GM19324 (cell line): ENCODE measurements around the gene REG3G.
A peak's percentile ranks its signal among the peaks of the same experiment; 100 is the strongest.

Experiments
- ATAC-seq: cut with Tn5 transposase; IDR thresholded peaks from one replicate; pipeline ENCODE4 v1.9.1; 2021; ENCODE audit warnings: mild to moderate bottlenecking, moderate library complexity; ENCODE audit not compliant: unreplicated experiment, low FRiP score

Gene REG3G

DNA sequence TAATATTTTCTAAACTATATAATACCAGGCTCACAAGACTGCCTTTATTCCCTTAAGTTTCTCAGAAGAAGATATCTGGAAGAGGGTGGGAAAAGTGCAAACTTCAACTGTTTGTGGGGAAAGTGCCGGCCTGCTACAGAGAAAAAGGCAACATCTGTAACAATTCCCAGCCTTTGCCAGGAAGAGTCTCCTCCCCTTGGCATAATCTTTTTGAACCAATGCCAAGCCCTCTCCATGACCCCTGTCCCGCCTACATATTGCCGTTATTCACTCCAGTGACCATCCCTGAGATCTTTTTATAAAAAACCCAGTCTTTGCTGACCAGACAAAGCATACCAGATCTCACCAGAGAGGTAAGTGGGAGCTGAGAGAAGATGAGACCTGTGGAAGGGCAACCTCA lies at the start of gene REG3G:
TSS of gene REG3G (plus strand) at position 282 of the 400 bp plus-strand sequence. CDS start 392 bp downstream, outside the sequence.
- ATAC-seq, result no peak

DNA sequence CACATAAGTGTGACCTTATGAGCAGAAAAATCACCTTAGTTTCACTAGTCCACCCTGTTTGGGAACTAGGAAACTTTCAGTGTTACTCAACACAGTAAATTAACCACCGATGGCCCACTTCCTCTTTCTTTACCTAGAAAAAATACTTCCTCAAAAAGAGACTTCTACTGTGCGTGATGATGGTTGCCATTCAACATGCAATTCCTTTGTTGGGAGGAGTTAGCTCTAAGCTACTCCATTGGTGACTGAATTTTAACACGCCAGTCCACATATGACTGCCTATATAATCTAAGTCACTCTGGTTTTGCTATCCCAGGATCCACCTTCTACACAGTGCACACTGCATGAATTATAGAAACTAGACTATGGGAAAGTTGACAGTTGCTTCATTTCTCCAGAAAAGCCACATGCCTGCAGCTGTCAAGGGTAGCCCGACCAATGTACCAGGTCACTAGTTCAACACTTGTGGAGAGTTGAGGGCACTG lies 47.8 kb upstream of the REG3G start:
- ATAC-seq, result peak; percentile 91

- ATAC-seq, result no peak
Observed at GRCh38 chr2:78978340-78978739, 47.2 kb upstream of the REG3G start.

GRCh38 chr2:78979380-78980151 lies 45.9 kb upstream of the REG3G start:
- no peak for ATAC-seq

DNA sequence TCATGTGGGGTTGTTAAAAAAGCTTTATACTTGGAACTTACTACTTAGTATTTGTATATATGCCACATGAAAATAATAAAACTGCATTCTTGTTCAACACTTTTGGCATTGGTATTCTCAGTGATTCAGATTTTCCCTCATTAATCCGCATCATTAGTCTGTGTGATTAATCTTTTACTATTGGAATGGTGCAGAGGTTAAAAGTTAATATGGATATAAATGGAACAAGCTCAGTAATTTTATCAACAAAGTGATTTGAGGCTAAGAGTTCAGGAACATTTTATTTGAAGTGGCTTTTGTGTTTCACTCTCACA lies 45.4 kb upstream of the REG3G start:
- ATAC-seq, result no peak

DNA sequence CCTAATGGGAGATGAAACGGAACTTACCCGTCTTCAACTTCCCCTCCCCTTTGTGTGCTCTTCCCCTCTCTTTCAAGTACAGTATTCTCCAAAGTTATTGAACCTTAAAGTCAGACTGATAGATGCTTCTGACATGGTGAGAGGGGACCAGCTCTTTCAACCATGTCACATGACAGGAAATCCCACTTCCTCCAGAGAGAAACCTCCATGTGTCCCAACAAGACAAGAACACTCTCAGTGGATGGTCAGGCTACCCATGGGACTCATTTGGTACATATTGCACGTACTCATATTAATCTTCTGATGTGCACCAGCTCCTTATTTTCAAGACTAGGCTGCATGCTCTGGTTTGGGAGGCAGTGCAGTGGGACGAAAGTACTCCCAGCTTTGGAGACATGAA lies 44.6 kb upstream of the REG3G start:
- ATAC-seq, result no peak

DNA sequence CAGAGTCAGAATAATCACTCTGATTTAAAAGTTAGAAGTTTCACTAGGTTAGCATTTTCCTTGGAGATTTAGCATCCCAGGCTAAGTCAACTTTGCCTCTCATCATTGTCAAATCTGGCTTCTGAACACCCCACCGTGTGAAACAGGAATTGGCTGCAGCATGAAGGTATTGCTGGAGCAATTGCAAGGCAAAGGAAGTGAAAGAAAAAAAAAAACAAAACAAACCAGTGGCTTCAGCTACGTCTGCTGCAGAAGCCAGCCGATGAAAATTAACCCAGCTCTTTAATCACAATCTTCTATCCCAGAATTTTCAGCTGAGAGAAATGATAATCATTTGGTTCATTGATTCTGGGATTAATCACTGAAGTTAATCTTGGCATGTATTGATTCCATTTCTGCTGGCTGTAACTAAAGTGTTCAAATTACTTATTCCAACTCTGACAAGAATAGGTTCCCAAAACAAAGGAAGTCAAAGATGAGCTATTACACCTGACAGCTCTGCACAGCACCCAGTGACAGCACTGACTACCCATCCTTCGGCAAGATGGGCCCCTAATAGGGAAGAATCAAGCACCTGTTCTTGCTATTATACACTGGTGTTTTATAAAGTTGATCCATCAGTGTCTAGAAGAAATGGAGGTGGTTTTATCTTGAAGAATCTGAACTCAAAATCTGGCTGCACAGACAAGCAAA lies 42.7 kb upstream of the REG3G start:
- ATAC-seq, result no peak

DNA sequence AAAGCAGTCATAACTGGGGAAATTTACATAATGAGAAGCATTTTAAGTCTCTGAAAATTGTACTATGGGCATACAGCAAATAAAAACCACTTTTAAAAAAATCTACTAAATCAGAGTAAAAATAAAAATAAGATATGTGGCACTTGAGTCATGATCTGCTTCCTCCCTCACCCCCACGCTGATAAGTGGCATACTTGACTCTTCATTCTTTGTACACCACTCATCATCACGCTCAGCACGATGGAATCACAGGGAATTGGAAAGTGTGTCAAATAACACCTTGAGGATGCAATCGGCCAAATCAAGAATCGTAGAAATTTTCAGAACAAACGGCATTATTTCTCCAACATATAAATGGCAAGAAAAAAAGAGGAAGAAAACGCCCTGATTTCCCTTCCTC lies 41.1 kb upstream of the REG3G start:
- ATAC-seq, result no peak

- no peak for ATAC-seq
Observed at GRCh38 chr2:78985558-78985957, 39.9 kb upstream of the REG3G start.

GRCh38 chr2:78989051-78989450 lies 36.5 kb upstream of the REG3G start:
- ATAC-seq, result no peak

DNA sequence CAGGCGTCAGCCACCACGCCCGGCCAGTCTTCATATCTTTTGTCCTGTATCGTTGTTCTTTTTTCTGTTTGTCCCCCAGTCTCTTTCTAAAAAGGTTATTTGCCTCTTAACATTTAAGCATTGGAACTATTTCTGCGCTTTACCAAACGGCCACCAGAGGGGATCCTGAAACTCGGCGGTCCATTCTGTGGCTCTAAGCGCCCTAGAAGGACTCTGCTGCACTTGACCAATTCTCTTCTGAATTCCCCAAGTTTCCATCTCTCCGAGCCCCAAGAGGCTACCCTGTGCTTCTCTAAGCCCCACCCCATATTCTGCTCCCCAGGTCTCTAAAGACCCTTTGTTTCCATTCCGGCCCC lies 33.1 kb upstream of the REG3G start:
- ATAC-seq, result no peak

GRCh38 chr2:78992807-78993517 lies 32.5 kb upstream of the REG3G start:
- no peak for ATAC-seq

DNA sequence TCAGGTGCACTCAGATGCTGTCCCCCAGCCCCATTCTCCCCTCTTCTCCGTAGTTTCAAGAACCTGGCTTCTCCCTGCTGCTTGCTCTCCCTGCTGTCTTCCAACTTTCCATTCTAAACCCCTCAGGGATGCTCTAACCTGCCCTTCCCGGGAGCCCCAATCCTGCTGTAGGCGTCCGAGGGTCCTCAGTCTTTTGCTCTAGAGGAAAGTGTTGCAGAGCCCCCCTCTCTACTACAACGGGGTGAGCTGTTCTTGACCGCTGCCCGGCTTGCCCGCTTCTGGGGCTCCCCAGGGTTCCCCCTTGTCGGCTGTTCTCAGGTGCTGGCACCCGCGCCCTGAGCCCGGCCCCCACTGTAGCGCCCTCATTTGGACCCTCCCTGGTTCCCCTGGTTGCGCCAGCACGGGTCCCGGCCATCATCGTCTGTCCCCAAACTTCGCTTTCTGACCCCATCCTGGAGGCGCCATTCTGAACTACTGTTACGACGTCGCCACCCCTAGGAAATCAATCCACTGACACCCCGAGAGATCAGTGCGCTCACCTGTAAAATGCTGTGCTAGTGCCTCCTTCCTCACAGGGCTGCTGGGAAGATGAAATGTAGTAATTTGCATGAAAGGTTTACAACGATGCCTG lies 31.9 kb upstream of the REG3G start:
- ATAC-seq, result no peak

- no peak for ATAC-seq
Observed at GRCh38 chr2:78994789-78995188, 30.7 kb upstream of the REG3G start.

GRCh38 chr2:78999406-78999805 lies 26.1 kb upstream of the REG3G start:
- no peak for ATAC-seq

- ATAC-seq, result no peak
Observed at GRCh38 chr2:79000008-79000576, 25.4 kb upstream of the REG3G start.

DNA sequence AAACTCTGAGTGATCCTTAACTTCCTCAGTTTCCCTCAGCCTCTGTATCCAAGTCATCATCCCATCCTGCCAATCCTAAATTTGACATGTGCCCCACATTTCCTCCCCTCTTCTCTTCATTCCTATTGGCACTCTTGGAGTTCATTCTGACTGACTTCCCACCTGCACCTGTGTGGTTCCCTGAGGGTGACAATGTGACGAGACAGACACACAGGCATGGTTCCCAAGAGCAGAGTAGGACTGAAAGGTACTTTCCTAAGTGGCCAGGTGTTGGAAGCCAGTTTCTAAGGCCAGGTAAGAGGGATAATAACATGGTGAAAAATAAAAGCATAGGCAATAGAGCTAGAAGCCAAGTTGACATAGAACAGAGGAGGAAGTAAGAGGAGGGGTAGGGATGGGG lies 24.2 kb upstream of the REG3G start:
- ATAC-seq, result no peak

DNA sequence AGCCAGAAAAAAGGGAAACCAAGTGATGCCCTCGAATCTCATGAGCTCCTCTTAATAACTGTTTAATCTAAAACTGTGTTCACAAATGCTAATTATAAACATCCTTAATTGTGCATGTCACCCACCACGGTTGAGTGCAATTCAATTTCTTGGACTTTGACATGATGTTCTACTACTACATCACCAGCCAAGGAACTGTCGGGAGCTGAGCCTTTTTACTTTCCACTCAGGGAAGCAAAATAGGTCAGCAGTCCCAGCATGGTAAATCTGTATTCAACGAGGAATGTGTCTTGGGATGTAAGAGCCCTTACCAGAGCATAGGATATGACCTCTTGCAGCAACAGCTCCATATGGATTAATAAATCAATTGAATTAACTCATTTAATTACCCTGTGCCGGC lies 20.8 kb upstream of the REG3G start:
- ATAC-seq, result no peak

GRCh38 chr2:79005216-79005615 lies 20.3 kb upstream of the REG3G start:
- no peak for ATAC-seq

- no peak for ATAC-seq
Observed at GRCh38 chr2:79009388-79009787, 16.1 kb upstream of the REG3G start.

- no peak for ATAC-seq
Observed at GRCh38 chr2:79011496-79011895, 14.0 kb upstream of the REG3G start.
